Pancreas (tissue), 10 donors: Measurements from ENCODE around the gene PALLD. TPM values are rescaled to one million over a fixed set of nuclear protein-coding genes. Genes with fewer than 3 reads are reported as not detected.

ENCODE experiments used
- ATAC-seq, 4 donors: fragments of 200-7000 bp; cut with Tn5 transposase; one replicate each; pipeline versions ENCODE4 v1.8.0 to v1.9.1; 2020; ENCODE audit warnings: mild to moderate bottlenecking in 4 of 4, moderate library complexity in 4 of 4
- DNase-seq, 6 donors: peaks; one replicate each; pipeline ENCODE4 v3.0.0-alpha.2; 2020
- FAIRE-seq: peaks from 2 replicates; lab custom pipeline; 2012; peaks lifted over from hg19 to GRCh38; lab: Jason Lieb, UNC
- H3K27ac ChIP-seq, 4 donors: fragments of 200-600 bp; sonication (generic); 1 replicate in 3 of 4; 2 replicates in 1 of 4; pipeline versions ENCODE4 v1.5.0 to v1.8.0; 2020
- H3K27me3 ChIP-seq, 4 donors: fragments of 200-600 bp; one replicate each; pipeline ENCODE4 v1.8.0; 2021
- H3K36me3 ChIP-seq, 3 donors: fragments of 200-600 bp; sonication (generic) in 1 of 3; one replicate each; pipeline versions ENCODE4 v1.5.0 to v1.8.0; 2020 to 2021
- H3K4me1 ChIP-seq, 3 donors: fragments of 200-600 bp; one replicate each; pipeline ENCODE4 v1.8.0; 2021
- H3K4me3 ChIP-seq, 4 donors: fragments of 200-600 bp; sonication (generic) in 2 of 4; one replicate each; pipeline versions ENCODE4 v1.5.0 to v1.8.0; 2020 to 2021
- H3K9me3 ChIP-seq, 4 donors: fragments of 200-600 bp; one replicate each; pipeline ENCODE4 v1.8.0; 2021
- WGBS, 2 donors: extraction: QIAGEN DNeasy Blood & Tissue Kit; methylation state at CpG; one replicate each; pipeline ENCODE4 v1.1.7; 2013; 5-methylcytosine and 5-hydroxymethylcytosine counted together
- intact Hi-C, 3 donors: fragments of 100-400 bp; cut with DNase I; formaldehyde crosslinking; loops; one replicate each; pipeline versions ENCODE4 v1.11.1 to v1.14.2; 2022
- polyA plus RNA-seq, 2 donors: library from polyadenylated mRNA; stranded (reverse); fragments of 200-250 nt; gene quantifications; one replicate each; pipeline ENCODE4 v1.2.3, GENCODE V29; 2013
- total RNA-seq, 6 donors: library from RNA; stranded (reverse); fragmentation: NEBNext Ultra II Directional in 4 of 6; extraction: Animal tissue kit (Norgen Biotek cat#: 25700) in 4 of 6; gene quantifications; one replicate each; pipeline versions ENCODE4 v1.2.1 to v1.2.4, GENCODE V29; 2021 to 2023
- TF ChIP-seq, protein P1 (sequence below), 4 donors: fragments of 200-600 bp; sonication (generic) in 3 of 4; IDR thresholded peaks; one replicate each; pipeline versions ENCODE4 v1.5.0 to v1.8.0; 2021; ENCODE audit warnings: antibody characterized with exemption in 4 of 4
- donor health status: healthy with polysubstance abuse.
- donor health status: DM: no; HTN: no; CAD: no; lungs with moderate emphysema.
- donor health status: DM: no; HTN: no; CAD: no.
- donor health status: control.
- donor health status: control.
- donor health status: Bipolar disorder and iron deficiency.
- donor health status: DM: yes; HTN: yes; CAD: no.
- donor health status: DM: no; HTN: no; CAD: no.
- donor health status: DM: no; HTN: no; CAD: no.
- donor health status: DM: yes; HTN: yes; CAD: no.

The PALLD gene
- total and polyA plus RNA-seq, 8 donors: 4.4 to 44.2 (median 14.1) TPM

DNA sequence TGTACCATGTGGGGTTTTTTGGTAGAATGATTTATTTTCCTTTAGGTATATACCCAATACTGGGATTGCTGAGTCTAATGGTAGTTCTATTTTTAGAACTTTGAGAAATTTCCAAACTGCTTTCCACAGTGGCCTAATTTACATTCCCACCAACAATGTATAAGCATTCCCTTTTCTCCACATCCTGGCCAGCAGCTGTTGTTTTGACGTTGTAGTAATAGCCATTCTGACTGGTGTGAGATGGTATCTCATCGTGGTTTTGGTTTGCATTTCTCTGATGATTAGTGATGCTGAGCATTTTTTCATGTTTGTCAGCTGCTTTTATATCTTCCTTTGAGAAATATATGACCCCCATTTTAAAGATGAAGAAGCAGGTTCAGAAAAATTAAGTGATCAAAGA, 359.5 kb downstream of the PALLD start:
- no peak overlapping the region for H3K27ac ChIP-seq
- WGBS, 2 donors: 86% methylated on average over 2 of the region's 2 CpGs
- FAIRE-seq: no peak
- H3K27me3 ChIP-seq: no peaks in the 10 kb centered on the region
- DNase-seq: no peak
- no peaks in the 10 kb centered on the region for H3K4me1 ChIP-seq
- TF ChIP-seq, protein P1, sequence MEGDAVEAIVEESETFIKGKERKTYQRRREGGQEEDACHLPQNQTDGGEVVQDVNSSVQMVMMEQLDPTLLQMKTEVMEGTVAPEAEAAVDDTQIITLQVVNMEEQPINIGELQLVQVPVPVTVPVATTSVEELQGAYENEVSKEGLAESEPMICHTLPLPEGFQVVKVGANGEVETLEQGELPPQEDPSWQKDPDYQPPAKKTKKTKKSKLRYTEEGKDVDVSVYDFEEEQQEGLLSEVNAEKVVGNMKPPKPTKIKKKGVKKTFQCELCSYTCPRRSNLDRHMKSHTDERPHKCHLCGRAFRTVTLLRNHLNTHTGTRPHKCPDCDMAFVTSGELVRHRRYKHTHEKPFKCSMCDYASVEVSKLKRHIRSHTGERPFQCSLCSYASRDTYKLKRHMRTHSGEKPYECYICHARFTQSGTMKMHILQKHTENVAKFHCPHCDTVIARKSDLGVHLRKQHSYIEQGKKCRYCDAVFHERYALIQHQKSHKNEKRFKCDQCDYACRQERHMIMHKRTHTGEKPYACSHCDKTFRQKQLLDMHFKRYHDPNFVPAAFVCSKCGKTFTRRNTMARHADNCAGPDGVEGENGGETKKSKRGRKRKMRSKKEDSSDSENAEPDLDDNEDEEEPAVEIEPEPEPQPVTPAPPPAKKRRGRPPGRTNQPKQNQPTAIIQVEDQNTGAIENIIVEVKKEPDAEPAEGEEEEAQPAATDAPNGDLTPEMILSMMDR (IDR thresholded peaks at IDR 0.05): no peak
- no peak overlapping the region for H3K4me3 ChIP-seq
- intact Hi-C loops: no loop called here
- H3K36me3 ChIP-seq: no peaks in the 10 kb centered on the region
- ATAC-seq: no peak
- no peaks in the 10 kb centered on the region for H3K9me3 ChIP-seq

DNA sequence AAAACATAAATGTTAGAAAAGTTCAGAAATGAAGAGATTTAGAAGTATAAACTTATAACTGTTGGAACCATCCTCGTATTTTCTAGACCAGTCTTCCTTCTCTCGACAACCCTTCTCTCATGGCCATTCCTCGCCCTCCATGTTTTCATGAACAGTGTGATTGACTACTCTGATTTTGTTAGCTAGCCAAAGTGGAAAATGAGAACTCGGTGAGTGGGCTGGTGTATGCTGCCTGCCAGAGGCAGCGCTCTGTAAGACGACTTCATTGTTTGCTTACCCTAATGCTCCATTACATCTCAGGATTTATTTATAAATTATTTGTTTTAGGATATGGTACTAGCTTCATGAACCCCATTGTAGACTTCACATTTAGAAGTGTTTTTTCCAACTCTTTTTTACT, 360.2 kb downstream of the PALLD start:
- Histone ChIP-seq H3K4me1 (no peaks in the 10 kb centered on the region), H3K36me3 (no peaks in the 10 kb centered on the region), H3K9me3 (no peaks in the 10 kb centered on the region), H3K27ac (no peak overlapping the region), H3K4me3 (no peak overlapping the region), H3K27me3 (no peaks in the 10 kb centered on the region)
- no peak for FAIRE-seq
- peak in 1 of 4 donors; percentile 36 for ATAC-seq
- intact Hi-C loops: no loop called here
- no peak for DNase-seq
- 69 to 72% methylated on average over 6 of the region's 6 CpGs for WGBS, 2 donors
- TF ChIP-seq, protein P1 (IDR thresholded peaks at IDR 0.05): no peak

DNA sequence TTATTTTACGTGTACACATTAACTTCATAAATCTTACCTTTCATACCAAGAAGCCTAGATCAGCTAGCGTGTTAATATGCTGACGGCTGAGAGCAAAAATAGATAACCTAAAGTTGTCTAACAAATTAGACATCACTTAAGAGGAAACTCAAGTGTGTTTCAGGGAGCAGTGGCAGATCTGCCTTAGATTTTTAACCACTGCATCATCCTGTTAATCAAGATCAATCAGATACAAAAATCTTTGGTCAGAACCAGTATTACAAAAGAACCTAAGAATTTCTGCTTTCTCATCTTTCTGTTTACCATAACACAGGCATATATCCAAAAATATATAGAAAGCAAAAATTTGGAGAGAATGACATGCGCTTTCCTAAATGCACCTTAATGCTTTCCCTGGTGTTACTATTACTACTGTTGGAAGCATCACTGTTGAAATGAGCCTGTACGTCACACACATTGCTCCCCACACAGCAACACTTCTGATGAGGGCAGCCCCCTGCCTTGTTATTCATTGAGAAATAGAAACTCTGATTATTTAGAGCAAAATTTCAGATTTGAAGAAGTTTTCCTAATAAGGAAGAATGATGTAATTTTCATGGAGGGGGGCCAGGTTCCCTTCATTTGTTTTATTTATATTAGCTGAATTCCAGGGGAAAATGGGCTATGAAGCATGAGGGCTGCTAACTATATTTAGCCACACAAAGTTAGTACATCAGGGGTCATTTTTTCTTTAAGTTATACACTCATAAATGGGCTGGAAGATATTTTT, 360.9 kb downstream of the PALLD start:
- intact Hi-C loops: no loop called here
- TF ChIP-seq, protein P1 (IDR thresholded peaks at IDR 0.05): no peak
- H3K4me1 ChIP-seq: no peaks in the 10 kb centered on the region
- WGBS, 2 donors: 65 to 66% methylated on average over 5 of the region's 5 CpGs
- H3K27me3 ChIP-seq: no peaks in the 10 kb centered on the region
- no peaks in the 10 kb centered on the region for H3K9me3 ChIP-seq
- DNase-seq (no peak), FAIRE-seq (no peak), ATAC-seq (no peak)
- no peak overlapping the region for H3K4me3 ChIP-seq
- H3K36me3 ChIP-seq: no peaks in the 10 kb centered on the region
- no peak overlapping the region for H3K27ac ChIP-seq

DNA sequence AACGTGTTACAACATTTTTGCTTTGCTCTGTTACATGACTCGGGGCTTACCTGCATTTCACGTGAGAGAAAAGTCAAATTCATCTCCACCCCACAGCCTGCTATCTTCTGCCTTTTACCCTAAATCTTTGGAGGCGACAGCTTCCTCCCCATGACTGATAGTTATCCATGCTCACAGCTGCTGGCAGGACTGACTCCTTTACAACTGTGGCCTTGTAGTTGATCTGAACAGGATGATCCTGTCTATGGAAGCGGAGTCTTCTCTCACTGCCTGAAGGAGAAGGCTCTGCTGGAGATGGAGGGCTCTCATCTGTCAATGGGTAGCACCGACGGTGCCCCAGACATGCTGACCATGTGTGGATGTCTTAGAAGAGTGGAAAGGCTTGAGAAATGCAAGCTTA, 362.2 kb downstream of the PALLD start:
- H3K4me1 ChIP-seq: no peaks in the 10 kb centered on the region
- TF ChIP-seq, protein P1 (IDR thresholded peaks at IDR 0.05): no peak
- intact Hi-C loops: no loop called here
- no peak for ATAC-seq
- H3K27me3 ChIP-seq: no peaks in the 10 kb centered on the region
- no peak overlapping the region for H3K4me3 ChIP-seq
- DNase-seq: no peak
- no peaks in the 10 kb centered on the region for H3K36me3 ChIP-seq
- FAIRE-seq: no peak
- H3K27ac ChIP-seq: no peak overlapping the region
- 92 to 93% methylated on average over 7 of the region's 7 CpGs for WGBS, 2 donors
- H3K9me3 ChIP-seq: no peaks in the 10 kb centered on the region
